Caco-2 (cell line): ENCODE data around the gene CARD9. TPM values are rescaled to one million over a fixed set of nuclear protein-coding genes. Genes with fewer than 3 reads are reported as not detected.

Experiments
- BruUV-seq: library from RNA; stranded (reverse); fragments of 400-500 nt; replicated peaks from 2 replicates; lab custom pipeline; 2021; lab: Mats Ljungman, UMichigan
- CTCF ChIA-PET: fragments of 300-600 bp; sonication (Branson Sonifier 250); formaldehyde crosslinking; loops from one replicate; lab custom pipeline; 2022; ENCODE audit warnings: antibody characterized with exemption; lab: Charles Lee
- POLR2A ChIA-PET: fragments of 300-600 bp; sonication (Branson Sonifier 250); formaldehyde crosslinking; loops from one replicate; lab custom pipeline; 2022; ENCODE audit warnings: antibody characterized with exemption; lab: Charles Lee
- DNase-seq, 2 experiments: peaks; one replicate each; pipeline versions ENCODE4 v3.0.0 to v3.0.0-alpha.2; 2020 to 2022
- H3K27me3 ChIP-seq: replicated peaks from 2 replicates; pipeline ENCODE4 v1.6.0; 2011; ENCODE audit warnings: low read length; ENCODE audit not compliant: control insufficient read depth, insufficient read depth
- H3K36me3 ChIP-seq: 2 replicates; pipeline ENCODE4 v1.5.1; 2011; ENCODE audit warnings: low read length; ENCODE audit not compliant: control insufficient read depth, insufficient read depth
- H3K4me1 ChIP-seq: fragments of 250-450 bp; sonication (Bioruptor Pico); 2 replicates; pipeline ENCODE4 v1.5.1; 2020; ENCODE audit warnings: mild to moderate bottlenecking
- H3K4me3 ChIP-seq: 2 replicates; pipeline ENCODE4 v1.5.1; 2011; ENCODE audit warnings: low read depth, mild to moderate bottlenecking, control low read depth, low read length
- H3K9me3 ChIP-seq: fragments of 250-450 bp; sonication (Bioruptor Pico); 2 replicates; pipeline ENCODE4 v1.5.1; 2020; ENCODE audit warnings: mild to moderate bottlenecking, moderate library complexity
- H3K27ac Mint-ChIP-seq: one replicate; pipeline ENCODE4 v1.8.0; 2022; ENCODE audit warnings: mixed read lengths; ENCODE audit not compliant: unreplicated experiment
- H3K27me3 Mint-ChIP-seq: one replicate; pipeline ENCODE4 v1.8.0; 2022; ENCODE audit warnings: mixed read lengths; ENCODE audit not compliant: insufficient read depth, unreplicated experiment
- H3K36me3 Mint-ChIP-seq: one replicate; pipeline ENCODE4 v1.8.0; 2022; ENCODE audit warnings: mild to moderate bottlenecking, mixed read lengths; ENCODE audit not compliant: insufficient read depth, unreplicated experiment
- H3K4me1 Mint-ChIP-seq: one replicate; pipeline ENCODE4 v1.8.0; 2022; ENCODE audit warnings: low read depth, mixed read lengths; ENCODE audit not compliant: unreplicated experiment
- H3K4me3 Mint-ChIP-seq: one replicate; pipeline ENCODE4 v1.8.0; 2022; ENCODE audit warnings: mild to moderate bottlenecking, moderate library complexity, mixed read lengths; ENCODE audit not compliant: unreplicated experiment
- H3K9me3 Mint-ChIP-seq: one replicate; pipeline ENCODE4 v1.8.0; 2022; ENCODE audit warnings: mixed read lengths; ENCODE audit not compliant: unreplicated experiment
- intact Hi-C: fragments of 100-400 bp; cut with micrococcal nuclease; formaldehyde crosslinking; loops from one replicate; pipeline ENCODE4 v1.10.0; 2022; ENCODE audit not compliant: unreplicated experiment
- total RNA-seq: library from RNA; stranded (reverse); gene quantifications from 2 replicates; pipeline ENCODE4 v1.2.3, GENCODE V29; 2022
- TF ChIP-seq, protein P1 (sequence below), 2 experiments: fragments of 200-600 bp in 1 of 2; IDR thresholded peaks; 1 replicate in 1 of 2; 2 replicates in 1 of 2; pipeline versions ENCODE4 v1.5.1 to v1.8.0; 2011 to 2022; ENCODE audit warnings: antibody characterized with exemption in 1 of 2, control low read depth in 1 of 2, inconsistent platforms in 1 of 2, low read depth in 1 of 2, low read length in 1 of 2, mild to moderate bottlenecking in 1 of 2, moderate library complexity in 1 of 2; ENCODE audit not compliant: insufficient read depth in 1 of 2, severe bottlenecking in 1 of 2, unreplicated experiment in 1 of 2

The CARD9 gene
- total RNA-seq, 1 experiment from 2014 or later, result 1.7 TPM

DNA sequence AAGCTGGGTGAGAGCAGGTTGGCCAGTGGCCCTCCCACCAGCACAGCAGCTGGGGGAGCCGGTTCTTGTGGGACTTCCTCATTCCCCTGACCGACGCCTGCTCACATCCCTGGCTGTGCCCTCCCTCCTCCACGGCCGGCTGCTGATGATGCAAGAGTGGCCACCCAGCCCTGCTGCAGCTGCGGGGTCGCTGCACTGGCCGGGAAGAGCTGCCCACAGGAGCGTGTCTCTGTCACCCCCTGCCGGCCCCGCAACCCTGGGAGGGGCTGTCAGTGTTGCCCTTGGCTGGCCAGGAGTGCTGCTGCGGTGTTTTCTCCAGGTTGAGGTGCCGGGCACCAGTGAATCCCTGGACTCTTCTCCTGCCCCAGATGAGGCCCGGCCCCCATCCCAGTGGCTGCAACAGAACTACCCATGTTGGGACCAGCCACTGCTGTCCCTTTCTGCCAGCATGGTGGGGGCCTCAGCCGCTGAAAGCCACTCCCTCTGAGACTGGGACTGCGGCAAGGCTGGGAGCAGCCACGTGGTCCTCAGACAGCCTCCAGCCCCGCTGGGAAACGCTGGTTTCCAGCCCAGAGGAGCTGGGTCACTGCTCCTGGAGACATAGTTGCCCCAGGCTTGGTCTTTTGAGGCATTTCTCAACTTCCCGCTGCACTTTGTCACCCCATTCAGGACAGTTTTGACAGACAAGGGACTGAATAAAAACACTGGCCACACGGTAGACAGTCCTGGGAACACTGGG, 739 bp downstream of the CARD9 start:
- intact Hi-C loops, result no loop called here
- CTCF ChIA-PET, result interaction anchor here (1.9 kb wide), 1 partner anchor 9 kb away, joined by 11 read pairs; the partner anchor contains the start of gene DNLZ
- H3K9me3 ChIP-seq, result no peaks in the 10 kb centered on the region

DNA sequence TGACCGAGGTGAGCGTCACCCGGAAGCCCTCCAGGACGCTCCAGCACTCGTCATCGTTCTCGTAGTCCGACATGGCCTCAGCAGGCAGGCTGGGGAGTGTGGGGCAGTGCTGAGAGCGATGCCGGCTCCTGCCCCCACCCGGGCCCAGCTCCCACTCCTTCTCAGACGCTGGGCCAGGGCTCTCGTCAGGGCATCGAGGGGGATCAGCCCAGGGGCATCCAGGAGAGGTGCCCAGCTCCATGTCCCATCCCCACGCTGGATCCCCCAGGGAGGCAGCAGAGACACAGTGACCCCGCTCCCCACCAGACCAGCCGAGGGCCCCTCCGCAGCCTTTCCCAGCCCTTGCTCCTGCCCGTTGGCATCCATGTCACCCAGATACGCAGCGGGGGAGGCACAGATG, 1.5 kb downstream of the CARD9 start:
- no TSS peak for BruUV-seq
- Histone ChIP-seq H3K36me3 (no peaks in the 10 kb centered on the region), H3K4me3 (no peak overlapping the region), H3K27me3 (no peaks in the 10 kb centered on the region), H3K9me3 (no peaks in the 10 kb centered on the region), H3K4me1 (peaks cover 20% of the 10 kb centered on the region)
- Mint-ChIP-seq H3K27ac (peak overlapping the region; percentile 76), H3K36me3 (peaks cover 36% of the 10 kb centered on the region), H3K9me3 (no peaks in the 10 kb centered on the region), H3K27me3 (no peaks in the 10 kb centered on the region), H3K4me3 (no peak overlapping the region), H3K4me1 (peaks cover 7% of the 10 kb centered on the region)
- TF ChIP-seq, protein P1, sequence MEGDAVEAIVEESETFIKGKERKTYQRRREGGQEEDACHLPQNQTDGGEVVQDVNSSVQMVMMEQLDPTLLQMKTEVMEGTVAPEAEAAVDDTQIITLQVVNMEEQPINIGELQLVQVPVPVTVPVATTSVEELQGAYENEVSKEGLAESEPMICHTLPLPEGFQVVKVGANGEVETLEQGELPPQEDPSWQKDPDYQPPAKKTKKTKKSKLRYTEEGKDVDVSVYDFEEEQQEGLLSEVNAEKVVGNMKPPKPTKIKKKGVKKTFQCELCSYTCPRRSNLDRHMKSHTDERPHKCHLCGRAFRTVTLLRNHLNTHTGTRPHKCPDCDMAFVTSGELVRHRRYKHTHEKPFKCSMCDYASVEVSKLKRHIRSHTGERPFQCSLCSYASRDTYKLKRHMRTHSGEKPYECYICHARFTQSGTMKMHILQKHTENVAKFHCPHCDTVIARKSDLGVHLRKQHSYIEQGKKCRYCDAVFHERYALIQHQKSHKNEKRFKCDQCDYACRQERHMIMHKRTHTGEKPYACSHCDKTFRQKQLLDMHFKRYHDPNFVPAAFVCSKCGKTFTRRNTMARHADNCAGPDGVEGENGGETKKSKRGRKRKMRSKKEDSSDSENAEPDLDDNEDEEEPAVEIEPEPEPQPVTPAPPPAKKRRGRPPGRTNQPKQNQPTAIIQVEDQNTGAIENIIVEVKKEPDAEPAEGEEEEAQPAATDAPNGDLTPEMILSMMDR (IDR thresholded peaks at IDR 0.05; ENCODE audit: insufficient read depth in 1 of 2, low read depth in 1 of 2, low read length in 1 of 2, severe bottlenecking in 1 of 2, unreplicated experiment in 1 of 2), result no peak
- DNase-seq, result no peak
- POLR2A ChIA-PET, result interaction anchor here (1.9 kb wide), 1 partner anchor 9 kb away, joined by 11 read pairs; no protein-coding TSS in a partner anchor
- CTCF ChIA-PET, result interaction anchor here (0.6 to 1.9 kb wide), 2 partner anchors 9 to 638 kb away, joined by 3 to 11 read pairs; partner anchors contain the start of gene DNLZ
- intact Hi-C loops, result no loop called here

More for the DNA sequence above, 739 bp downstream of the CARD9 start:
- POLR2A ChIA-PET, result interaction anchor here (1.9 kb wide), 1 partner anchor 10 kb away, joined by 11 read pairs; no protein-coding TSS in a partner anchor
- BruUV-seq, result no TSS peak
- no peaks in the 10 kb centered on the region for H3K36me3 ChIP-seq
- H3K4me3 Mint-ChIP-seq, result peak overlapping the region; percentile 29
- H3K27me3 ChIP-seq, result no peaks in the 10 kb centered on the region
- H3K4me3 ChIP-seq, result no peak overlapping the region
- H3K27me3 Mint-ChIP-seq, result no peaks in the 10 kb centered on the region
- peaks cover 20% of the 10 kb centered on the region for H3K4me1 ChIP-seq
- no peaks in the 10 kb centered on the region for H3K9me3 Mint-ChIP-seq
- peak; percentile 76 to 81 for DNase-seq
- TF ChIP-seq, protein P1 (IDR thresholded peaks at IDR 0.05; ENCODE audit: insufficient read depth in 1 of 2, low read depth in 1 of 2, low read length in 1 of 2, severe bottlenecking in 1 of 2, unreplicated experiment in 1 of 2), result peak in 1 of 2 experiments; percentile 31
- peaks cover 7% of the 10 kb centered on the region for H3K4me1 Mint-ChIP-seq
- peaks cover 42% of the 10 kb centered on the region for H3K36me3 Mint-ChIP-seq
- peak overlapping the region; percentile 76 for H3K27ac Mint-ChIP-seq

DNA sequence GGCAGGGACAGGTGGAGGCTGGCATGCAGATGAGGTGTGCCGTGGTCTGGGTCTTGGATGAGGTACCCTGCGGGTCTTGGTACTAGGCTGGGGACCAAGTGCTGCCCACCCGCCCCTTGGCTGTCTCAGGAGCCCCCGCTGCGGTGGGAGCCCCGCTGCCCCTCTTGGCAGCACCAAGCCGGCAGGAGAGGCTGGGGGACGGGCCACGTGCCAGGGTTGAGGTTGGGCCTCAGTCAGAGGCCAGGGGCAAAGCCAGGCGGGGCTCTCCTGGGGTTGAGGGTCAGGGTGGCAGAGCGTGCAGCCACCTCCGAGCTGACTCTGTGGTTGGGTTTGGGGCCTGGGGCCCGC, 2.0 kb downstream of the CARD9 start:
- CTCF ChIA-PET, result interaction anchor here (0.6 to 1.9 kb wide), 2 partner anchors 8 to 638 kb away, joined by 3 to 11 read pairs; partner anchors contain the start of gene DNLZ
- intact Hi-C loops, result no loop called here

More for the DNA sequence above, 2.0 kb downstream of the CARD9 start:
- H3K4me1 Mint-ChIP-seq, result peaks cover 7% of the 10 kb centered on the region
- POLR2A ChIA-PET, result interaction anchor here (1.9 kb wide), 1 partner anchor 8 kb away, joined by 11 read pairs; no protein-coding TSS in a partner anchor
- TF ChIP-seq, protein P1 (IDR thresholded peaks at IDR 0.05; ENCODE audit: insufficient read depth in 1 of 2, low read depth in 1 of 2, low read length in 1 of 2, severe bottlenecking in 1 of 2, unreplicated experiment in 1 of 2), result no peak
- Histone ChIP-seq H3K4me1 (peaks cover 20% of the 10 kb centered on the region), H3K27me3 (no peaks in the 10 kb centered on the region), H3K36me3 (no peaks in the 10 kb centered on the region), H3K9me3 (no peaks in the 10 kb centered on the region), H3K4me3 (no peak overlapping the region)
- no peaks in the 10 kb centered on the region for H3K9me3 Mint-ChIP-seq
- peaks cover 32% of the 10 kb centered on the region for H3K36me3 Mint-ChIP-seq
- no peak overlapping the region for H3K27ac Mint-ChIP-seq
- no peaks in the 10 kb centered on the region for H3K27me3 Mint-ChIP-seq
- DNase-seq, result no peak
- no TSS peak for BruUV-seq
- no peak overlapping the region for H3K4me3 Mint-ChIP-seq
